HEK293T (cell line): ENCODE measurements around the gene MINAR1.

Source experiments
- CTCF ChIA-PET: fragments of 350-600 bp; formaldehyde crosslinking; extraction: SDS; loops from one replicate; lab custom pipeline; 2021; ENCODE audit warnings: antibody characterized with exemption, inconsistent platforms; lab: Yijun Ruan, JAX
- POLR2A ChIA-PET: fragments of 350-600 bp; formaldehyde crosslinking; extraction: SDS; loops from one replicate; lab custom pipeline; 2020; ENCODE audit warnings: antibody characterized with exemption, inconsistent platforms; lab: Yijun Ruan, JAX
- DNase-seq: peaks from one replicate; pipeline ENCODE4 v3.0.0; 2012; ENCODE audit warnings: mixed read lengths; ENCODE audit errors: extremely low spot score
- ARNT ChIP-seq: fragments of 450-650 bp; IDR thresholded peaks from 2 replicates; pipeline ENCODE4 v1.6.1; 2017; ENCODE audit warnings: mild to moderate bottlenecking
- BHLHE40 ChIP-seq: fragments of 450-650 bp; IDR thresholded peaks from 2 replicates; pipeline ENCODE4 v1.6.1; 2016; ENCODE audit warnings: mild to moderate bottlenecking, moderate library complexity, borderline replicate concordance
- CTBP1 ChIP-seq: fragments of 450-650 bp; IDR thresholded peaks from 2 replicates; pipeline ENCODE4 v1.6.1; 2016; ENCODE audit warnings: borderline replicate concordance
- ELF4 ChIP-seq: fragments of 450-650 bp; IDR thresholded peaks from 2 replicates; pipeline ENCODE4 v1.6.1; 2017; ENCODE audit warnings: antibody characterized with exemption
- FOXA1 ChIP-seq: fragments of 450-650 bp; IDR thresholded peaks from 2 replicates; pipeline ENCODE4 v1.6.1; 2016; ENCODE audit warnings: mild to moderate bottlenecking
- FOXK2 ChIP-seq: fragments of 450-650 bp; IDR thresholded peaks from 2 replicates; pipeline ENCODE4 v1.6.1; 2016; ENCODE audit warnings: mild to moderate bottlenecking
- FOXM1 ChIP-seq: fragments of 450-650 bp; IDR thresholded peaks from 2 replicates; pipeline ENCODE4 v1.6.1; 2017; ENCODE audit warnings: mild to moderate bottlenecking, borderline replicate concordance
- HDGF ChIP-seq: fragments of 450-650 bp; IDR thresholded peaks from 2 replicates; pipeline ENCODE4 v1.6.1; 2017; ENCODE audit warnings: antibody characterized with exemption, borderline replicate concordance
- L3MBTL2 ChIP-seq: fragments of 450-650 bp; conservative IDR thresholded peaks from 2 replicates; pipeline ENCODE4 v1.6.1; 2016; ENCODE audit warnings: mild to moderate bottlenecking
- LEF1 ChIP-seq: fragments of 450-650 bp; IDR thresholded peaks from 2 replicates; pipeline ENCODE4 v1.6.1; 2017; ENCODE audit warnings: mild to moderate bottlenecking, borderline replicate concordance
- NFRKB ChIP-seq: fragments of 450-650 bp; IDR thresholded peaks from 2 replicates; pipeline ENCODE4 v1.6.1; 2016; ENCODE audit warnings: mild to moderate bottlenecking, moderate library complexity
- PKNOX1 ChIP-seq: fragments of 450-650 bp; IDR thresholded peaks from 2 replicates; pipeline ENCODE4 v1.6.1; 2016
- SP1 ChIP-seq: fragments of 450-650 bp; IDR thresholded peaks from 2 replicates; pipeline ENCODE4 v1.6.1; 2017
- SUZ12 ChIP-seq: fragments of 450-650 bp; IDR thresholded peaks from 2 replicates; pipeline ENCODE4 v1.6.1; 2016; ENCODE audit warnings: mild to moderate bottlenecking
- TARDBP ChIP-seq: fragments of 450-650 bp; IDR thresholded peaks from 2 replicates; pipeline ENCODE4 v1.6.1; 2016
- ZNF384 ChIP-seq: fragments of 450-650 bp; IDR thresholded peaks from 2 replicates; pipeline ENCODE4 v1.6.1; 2016

The MINAR1 gene

GRCh38 chr15:79400650-79401049 is 31.5 kb upstream of the MINAR1 start:
- CTCF ChIA-PET = no interaction called here
- POLR2A ChIA-PET = no interaction called here
- TF ChIP-seq CTBP1 (no peak), NFRKB (no peak), SP1 (no peak), FOXM1 (no peak), LEF1 (no peak), FOXA1 (no peak), SUZ12 (no peak), ARNT (no peak), ELF4 (no peak), BHLHE40 (no peak), HDGF (no peak), L3MBTL2 (no peak), ZNF384 (no peak)
- DNase-seq = no peak

GRCh38 chr15:79401301-79401700 is 30.8 kb upstream of the MINAR1 start:
- CTCF ChIA-PET = no interaction called here
- DNase-seq = no peak
- POLR2A ChIA-PET = no interaction called here
- TF ChIP-seq L3MBTL2 = no peak
- TF ChIP-seq TARDBP = no peak
- no peak for TF ChIP-seq CTBP1
- no peak for TF ChIP-seq FOXM1
- no peak for TF ChIP-seq HDGF
- TF ChIP-seq BHLHE40 = no peak
- TF ChIP-seq PKNOX1 = no peak
- TF ChIP-seq ZNF384 = no peak
- TF ChIP-seq FOXA1 = no peak
- no peak for TF ChIP-seq SP1

DNA sequence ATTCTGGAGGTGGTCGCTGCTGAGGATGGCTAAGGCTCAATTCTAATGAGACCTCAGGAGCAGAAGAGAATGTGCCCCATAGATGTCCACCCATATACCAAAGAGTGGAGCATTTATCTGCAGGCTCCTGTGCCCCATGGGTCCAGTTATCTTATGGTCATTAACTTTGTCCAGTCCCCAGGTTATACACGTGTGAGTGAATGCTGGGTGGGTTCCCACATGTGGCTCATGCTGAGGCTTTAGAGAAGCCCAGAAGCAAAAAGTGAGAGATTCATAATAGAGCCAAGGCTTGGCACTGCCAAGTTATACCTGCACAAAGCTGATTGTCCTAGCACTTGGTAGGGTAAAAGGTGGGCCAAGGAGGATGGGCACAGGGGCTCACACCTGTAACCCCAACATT is 30.0 kb upstream of the MINAR1 start:
- ChIA-PET CTCF (no interaction called here), POLR2A (no interaction called here)
- TF ChIP-seq BHLHE40 = no peak
- DNase-seq = no peak

GRCh38 chr15:79403501-79403900 is 28.6 kb upstream of the MINAR1 start:
- TF ChIP-seq HDGF = no peak
- TF ChIP-seq TARDBP = no peak
- TF ChIP-seq SUZ12 = no peak
- TF ChIP-seq ZNF384 = no peak
- no peak for TF ChIP-seq ELF4
- TF ChIP-seq SP1 = no peak
- no peak for TF ChIP-seq PKNOX1
- TF ChIP-seq CTBP1 = no peak
- no peak for DNase-seq
- CTCF ChIA-PET = no interaction called here
- POLR2A ChIA-PET = no interaction called here

GRCh38 chr15:79406210-79406609 is 25.9 kb upstream of the MINAR1 start:
- POLR2A ChIA-PET = no interaction called here
- CTCF ChIA-PET = no interaction called here
- DNase-seq = no peak
- no peak for TF ChIP-seq BHLHE40

DNA sequence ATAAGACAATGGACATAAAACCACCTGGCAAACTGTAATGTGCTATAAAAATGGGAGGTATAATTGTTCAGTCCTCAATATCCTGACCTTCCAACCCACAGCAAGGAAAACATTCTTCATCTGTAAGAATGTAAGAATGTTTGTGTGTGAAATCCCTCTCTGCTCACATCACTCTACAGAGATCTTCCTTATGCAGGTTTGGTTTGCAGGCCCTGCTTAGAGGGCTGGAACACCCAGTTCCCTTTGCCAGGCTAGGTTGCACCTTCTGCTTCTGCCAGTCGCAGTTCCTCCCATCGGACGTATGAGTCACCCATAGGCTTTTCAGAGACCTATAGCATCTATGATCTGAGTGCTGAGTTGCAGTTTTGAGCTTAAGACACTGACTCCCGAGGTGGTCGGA is 24.1 kb upstream of the MINAR1 start:
- ChIA-PET POLR2A (no interaction called here), CTCF (no interaction called here)
- TF ChIP-seq TARDBP = no peak
- TF ChIP-seq ARNT = no peak
- TF ChIP-seq NFRKB = no peak
- no peak for DNase-seq

- no peak for TF ChIP-seq ZNF384
- no peak for TF ChIP-seq ARNT
- no peak for TF ChIP-seq FOXM1
- DNase-seq = no peak
- POLR2A ChIA-PET = no interaction called here
- CTCF ChIA-PET = no interaction called here
Observed at GRCh38 chr15:79410237-79410636, 21.9 kb upstream of the MINAR1 start.

DNA sequence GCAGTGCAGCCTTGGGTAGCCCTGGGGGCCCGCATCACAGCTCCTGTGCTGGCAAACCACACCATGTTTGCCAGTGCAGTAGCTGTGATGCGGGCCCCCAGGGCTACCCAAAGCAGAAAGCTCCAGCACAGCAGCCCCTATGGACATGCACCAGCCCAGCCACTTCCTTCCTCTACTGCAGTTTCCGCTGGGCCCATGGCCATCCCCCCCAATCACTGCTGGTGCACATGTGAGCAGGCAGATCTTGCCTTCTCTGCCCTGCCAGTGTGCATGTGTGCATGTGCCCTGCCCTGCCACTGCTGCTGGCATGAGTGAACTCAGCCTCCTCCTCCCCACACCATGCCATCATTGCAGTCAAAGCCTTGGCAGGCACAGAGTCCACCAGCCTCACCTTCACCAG is 20.1 kb upstream of the MINAR1 start:
- no peak for DNase-seq
- ChIA-PET POLR2A (no interaction called here), CTCF (interaction anchor here (1.3 kb wide), 1 partner anchor 184 kb away, joined by 5 read pairs; no protein-coding TSS in a partner anchor)
- no peak for TF ChIP-seq BHLHE40
- TF ChIP-seq SUZ12 = no peak
- TF ChIP-seq FOXK2 = no peak
- no peak for TF ChIP-seq TARDBP
- no peak for TF ChIP-seq CTBP1
- no peak for TF ChIP-seq HDGF
- TF ChIP-seq SP1 = no peak
- TF ChIP-seq PKNOX1 = no peak
- no peak for TF ChIP-seq ZNF384
